Activated CD8-positive, alpha-beta T cell treated with anti-CD3 and anti-CD28 coated beads, Interleukin-2, amount 10 ng/mL, durations not matched to agents 7 days and 5 days (primary cell): Measurements from ENCODE around the gene SNX9. TPM values are rescaled to one million over a fixed set of nuclear protein-coding genes. Genes with fewer than 3 reads are reported as not detected.
A peak's percentile ranks its signal among the peaks of the same experiment; 100 is the strongest.
"Not testable (repeated sequence)": the region's sequence is repeated elsewhere in the genome, so short reads cannot be mapped to it uniquely, and the experiment has no call there.

Source experiments
- ATAC-seq: fragments of 150-1000 bp; cut with Tn5 transposase; one replicate; pipeline ENCODE4 v1.10.0; 2021; ENCODE audit warnings: moderate library complexity
- CTCF ChIA-PET: fragments of 350-600 bp; sonication (Branson Sonifier 250); formaldehyde crosslinking; loops from one replicate; lab custom pipeline; 2021; ENCODE audit warnings: antibody characterized with exemption; lab: Charles Lee
- POLR2A ChIA-PET: fragments of 350-600 bp; sonication (Branson Sonifier 250); formaldehyde crosslinking; loops from one replicate; lab custom pipeline; 2021; ENCODE audit warnings: antibody characterized with exemption; lab: Charles Lee
- DNase-seq: peaks from one replicate; pipeline ENCODE4 v3.0.0-alpha.2; 2020
- H3K27ac Mint-ChIP-seq: one replicate; pipeline ENCODE4 v1.8.0; 2021; ENCODE audit warnings: mild to moderate bottlenecking, mixed read lengths
- H3K27me3 Mint-ChIP-seq: one replicate; pipeline ENCODE4 v1.8.0; 2021; ENCODE audit warnings: low read depth, mixed read lengths
- H3K36me3 Mint-ChIP-seq: one replicate; pipeline ENCODE4 v1.8.0; 2021; ENCODE audit warnings: low read depth, mixed read lengths
- H3K4me1 Mint-ChIP-seq: one replicate; pipeline ENCODE4 v1.8.0; 2021; ENCODE audit warnings: low read depth, mixed read lengths
- H3K4me3 Mint-ChIP-seq: one replicate; pipeline ENCODE4 v1.8.0; 2021; ENCODE audit warnings: mild to moderate bottlenecking, mixed read lengths
- H3K9me3 Mint-ChIP-seq: one replicate; pipeline ENCODE4 v1.8.0; 2022; ENCODE audit warnings: mixed read lengths; ENCODE audit not compliant: insufficient read depth
- total RNA-seq, 2 experiments: library from RNA; stranded (reverse); gene quantifications; one replicate each; pipeline ENCODE4 v1.2.3, GENCODE V29; 2021

SNX9 gene
- total RNA-seq, 2 experiments from 2014 or later: 9.1 to 9.2 TPM

DNA sequence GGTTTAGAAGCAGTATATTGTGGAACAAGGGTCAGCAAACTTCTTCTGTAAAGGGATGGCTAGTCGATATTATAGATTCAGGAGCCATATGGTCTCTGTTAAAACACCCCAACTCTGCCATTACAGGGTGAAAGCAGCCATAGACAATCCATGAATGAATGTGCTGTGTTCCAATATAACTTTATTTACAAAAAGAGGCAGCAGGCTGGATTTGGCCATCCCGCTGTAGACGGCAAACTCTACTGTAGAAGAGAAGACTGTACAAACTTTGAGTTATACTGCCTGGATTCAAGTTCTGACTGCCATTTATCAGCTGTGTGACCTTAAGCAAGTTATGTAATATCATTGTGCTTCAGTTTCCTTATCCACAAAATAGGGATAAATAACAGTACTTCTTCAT, 33.7 kb upstream of the SNX9 start:
- CTCF ChIA-PET: no interaction called here
- Mint-ChIP-seq H3K4me3 (no peak overlapping the region), H3K9me3 (no peaks in the 10 kb centered on the region), H3K27me3 (peaks cover 16% of the 10 kb centered on the region), H3K27ac (no peak overlapping the region), H3K4me1 (no peaks in the 10 kb centered on the region), H3K36me3 (no peaks in the 10 kb centered on the region)
- no peak for DNase-seq
- no peak for ATAC-seq
- POLR2A ChIA-PET: no interaction called here

DNA sequence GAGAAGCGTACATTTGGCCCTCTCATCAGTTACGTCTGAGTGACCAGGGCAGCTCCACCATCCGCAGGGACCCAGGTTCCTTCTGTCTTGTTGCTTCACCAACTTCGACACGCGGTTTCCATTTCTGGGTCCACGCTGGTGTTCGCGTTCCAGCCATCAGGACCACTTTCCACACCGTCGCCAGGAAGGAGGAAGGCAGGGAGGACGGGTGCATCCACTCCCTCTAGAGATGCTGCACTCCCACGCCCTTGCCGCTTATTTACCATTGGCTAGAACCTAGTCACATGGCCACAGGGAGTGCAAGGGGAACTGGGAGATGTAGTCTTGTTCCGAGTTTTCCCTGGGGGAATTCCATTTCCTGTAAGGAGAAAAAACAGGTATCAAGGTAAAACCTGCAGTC, 33.2 kb upstream of the SNX9 start:
- Mint-ChIP-seq H3K4me1 (no peaks in the 10 kb centered on the region), H3K9me3 (no peaks in the 10 kb centered on the region), H3K27ac (no peak overlapping the region), H3K4me3 (no peak overlapping the region), H3K27me3 (peaks cover 16% of the 10 kb centered on the region), H3K36me3 (no peaks in the 10 kb centered on the region)
- ChIA-PET CTCF (interaction anchor here (1.0 kb wide), 1 partner anchor 28 kb away, joined by 3 read pairs; no protein-coding TSS in a partner anchor), POLR2A (no interaction called here)
- no peak for DNase-seq
- no peak for ATAC-seq

DNA sequence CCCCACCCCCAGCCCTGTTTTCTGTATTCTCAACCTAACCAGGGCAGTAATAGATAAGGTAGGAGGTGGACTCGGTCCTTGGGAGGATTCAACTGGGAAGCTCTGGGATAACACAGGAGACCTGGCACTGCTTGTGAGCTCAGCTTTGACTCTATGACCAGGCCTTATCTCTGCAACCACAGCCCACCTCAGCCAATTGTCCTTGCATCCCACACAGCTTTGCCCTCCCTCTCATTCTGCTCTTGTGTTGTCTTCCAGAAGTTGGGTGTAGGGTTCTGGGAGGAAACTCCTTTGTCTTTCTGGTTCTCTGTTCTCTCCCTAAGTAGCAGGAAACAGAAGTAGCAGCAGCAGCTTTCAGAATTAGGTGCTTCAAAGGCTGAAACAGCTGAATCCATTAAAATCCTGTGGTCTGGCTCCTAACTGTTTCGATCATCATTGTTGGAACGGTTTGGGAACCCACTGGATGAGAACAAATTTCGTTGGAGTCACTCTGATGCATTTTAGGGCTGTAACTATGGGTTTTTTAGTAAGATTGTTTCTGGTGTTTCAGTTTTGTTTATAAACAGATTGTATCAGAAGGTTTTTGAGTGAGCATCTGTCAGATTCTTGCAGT, 32.4 kb upstream of the SNX9 start:
- no peak for ATAC-seq
- Mint-ChIP-seq H3K27me3 (peaks cover 13% of the 10 kb centered on the region), H3K4me3 (no peak overlapping the region), H3K36me3 (no peaks in the 10 kb centered on the region), H3K9me3 (no peaks in the 10 kb centered on the region), H3K4me1 (no peaks in the 10 kb centered on the region), H3K27ac (no peak overlapping the region)
- ChIA-PET POLR2A (no interaction called here), CTCF (interaction anchor here (0.8 to 1.3 kb wide), 3 partner anchors 29 to 34 kb away, joined by 3 read pairs; no protein-coding TSS in a partner anchor)
- DNase-seq: no peak

DNA sequence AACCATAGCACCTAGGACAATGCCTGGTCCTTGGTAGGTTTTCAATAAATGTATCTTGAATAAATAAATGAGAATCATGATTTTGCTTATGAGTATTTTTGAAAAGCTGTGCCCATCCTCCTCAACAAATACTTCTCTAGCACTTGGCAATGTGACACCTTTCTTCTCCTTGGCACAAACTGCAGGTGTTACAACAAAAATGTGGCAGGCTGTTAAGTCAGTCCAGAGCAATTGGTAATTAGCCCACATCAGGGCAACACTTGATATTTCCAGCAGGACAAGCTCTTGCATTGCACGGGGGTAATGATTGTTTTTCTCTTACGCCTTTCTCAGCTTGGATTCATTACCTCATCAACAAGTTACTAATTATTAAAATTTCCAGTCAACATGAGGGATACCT, 31.6 kb upstream of the SNX9 start:
- Mint-ChIP-seq H3K4me3 (no peak overlapping the region), H3K4me1 (no peaks in the 10 kb centered on the region), H3K36me3 (no peaks in the 10 kb centered on the region), H3K9me3 (no peaks in the 10 kb centered on the region), H3K27me3 (peaks cover 11% of the 10 kb centered on the region), H3K27ac (no peak overlapping the region)
- ChIA-PET POLR2A (interaction anchor here (0.7 kb wide), 2 partner anchors 36 to 52 kb away, joined by 3 read pairs; no protein-coding TSS in a partner anchor), CTCF (interaction anchor here (0.8 to 1.3 kb wide), 3 partner anchors 29 to 34 kb away, joined by 3 read pairs; no protein-coding TSS in a partner anchor)
- DNase-seq: no peak
- ATAC-seq: no peak

DNA sequence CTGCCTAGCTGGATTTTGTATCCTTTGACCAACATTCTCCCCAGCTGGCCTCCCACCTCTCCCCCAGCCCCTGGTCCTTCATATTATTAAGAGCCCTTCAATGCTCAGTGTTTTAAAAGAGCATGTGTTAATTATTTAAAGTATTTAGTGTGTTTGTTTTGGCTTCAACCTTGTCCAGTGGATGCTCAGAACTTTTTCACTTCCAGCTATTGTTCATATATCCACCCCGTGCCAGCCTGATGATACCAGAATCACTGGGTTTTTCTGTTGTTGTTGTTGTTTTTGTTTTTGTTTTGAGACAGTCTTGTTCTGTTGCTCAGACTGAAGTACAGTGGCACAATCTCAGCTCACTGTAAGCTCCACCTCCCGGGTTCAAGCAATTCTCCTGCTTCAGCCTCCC, 30.4 kb upstream of the SNX9 start:
- ATAC-seq (no peak), DNase-seq (no peak)
- Mint-ChIP-seq H3K9me3 (no peaks in the 10 kb centered on the region), H3K27me3 (peaks cover 10% of the 10 kb centered on the region), H3K36me3 (no peaks in the 10 kb centered on the region), H3K27ac (no peak overlapping the region), H3K4me3 (no peak overlapping the region), H3K4me1 (no peaks in the 10 kb centered on the region)
- ChIA-PET CTCF (interaction anchor here (0.8 to 1.9 kb wide), 2 partner anchors 16 to 36 kb away, joined by 3 to 8 read pairs; no protein-coding TSS in a partner anchor), POLR2A (no interaction called here)

DNA sequence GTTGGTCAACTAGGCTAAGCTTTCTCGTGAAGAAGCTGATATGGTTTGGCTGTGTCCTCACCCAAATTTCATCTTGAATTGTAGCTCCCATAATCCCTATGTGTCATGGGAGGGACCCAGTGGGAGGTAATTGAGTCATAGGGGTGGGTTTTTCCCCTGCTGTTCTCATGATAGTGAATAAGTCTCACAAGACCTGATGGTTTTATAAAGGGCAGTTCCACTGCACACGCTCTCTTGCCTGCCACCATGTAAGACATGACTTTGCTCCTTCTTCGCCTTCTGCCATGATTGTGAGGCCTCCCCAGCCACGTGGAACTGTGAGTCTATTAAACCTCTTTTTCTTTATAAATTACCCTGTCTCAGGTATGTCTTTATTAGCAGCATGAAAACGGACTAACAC, 29.0 kb upstream of the SNX9 start:
- CTCF ChIA-PET: interaction anchor here (1.1 to 1.9 kb wide), 2 partner anchors 37 to 109 kb away, joined by 3 to 8 read pairs; no protein-coding TSS in a partner anchor
- peaks cover 17% of the 10 kb centered on the region for H3K27me3 Mint-ChIP-seq

DNA sequence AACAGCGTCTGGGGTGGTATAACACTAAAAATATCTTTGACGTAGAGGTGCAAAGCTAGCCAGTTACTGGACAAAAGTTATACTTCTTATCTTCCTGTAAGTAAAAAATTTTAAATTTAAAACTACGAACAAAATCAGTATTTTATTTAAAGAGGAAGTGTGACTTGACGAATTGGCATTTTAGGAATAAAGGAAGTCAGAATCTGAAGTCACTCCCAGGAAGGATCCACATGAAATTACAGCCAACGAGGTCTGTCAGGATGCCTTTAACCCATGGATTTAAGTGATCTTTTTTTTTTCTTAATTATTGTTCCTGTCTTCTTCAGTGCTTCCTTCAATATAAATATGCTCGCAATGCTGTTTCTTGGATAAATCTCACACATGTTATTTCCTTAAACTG, 27.2 kb upstream of the SNX9 start:
- Mint-ChIP-seq H3K9me3 (no peaks in the 10 kb centered on the region), H3K36me3 (peaks cover 5% of the 10 kb centered on the region), H3K4me1 (peaks cover 3% of the 10 kb centered on the region), H3K27ac (no peak overlapping the region), H3K4me3 (no peak overlapping the region), H3K27me3 (peaks cover 18% of the 10 kb centered on the region)
- ATAC-seq (no peak), DNase-seq (no peak)
- CTCF ChIA-PET: no interaction called here
- POLR2A ChIA-PET: no interaction called here

More for the DNA sequence above, 29.0 kb upstream of the SNX9 start:
- DNase-seq, POLR2A ChIA-PET, H3K27ac Mint-ChIP-seq, ATAC-seq, H3K9me3 Mint-ChIP-seq, H3K36me3 Mint-ChIP-seq, H3K4me3 Mint-ChIP-seq, H3K4me1 Mint-ChIP-seq: not testable (repeated sequence)

DNA sequence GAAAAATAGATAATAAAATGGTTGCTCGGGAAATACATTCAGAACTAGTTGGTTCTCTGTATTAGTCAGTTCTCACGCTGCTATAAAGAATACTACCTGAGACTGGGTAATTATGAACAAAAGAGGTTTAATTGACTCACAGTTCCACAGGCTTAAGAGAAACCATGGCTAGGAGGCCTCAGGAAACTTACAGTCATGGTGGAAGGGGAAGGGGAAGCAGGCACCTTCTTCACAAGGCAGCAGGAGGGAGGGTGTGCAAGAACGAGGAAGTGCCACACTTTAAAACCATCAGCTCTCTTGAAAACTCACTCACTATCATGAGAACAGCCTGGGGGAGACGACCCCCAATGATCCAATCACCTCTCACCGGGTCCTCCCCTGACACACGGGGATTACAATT, 24.2 kb upstream of the SNX9 start:
- ATAC-seq: no peak
- no peak overlapping the region for H3K4me3 Mint-ChIP-seq
- H3K36me3 Mint-ChIP-seq: peaks cover 5% of the 10 kb centered on the region
- no peak overlapping the region for H3K27ac Mint-ChIP-seq
- CTCF ChIA-PET: no interaction called here
- peaks cover 7% of the 10 kb centered on the region for H3K4me1 Mint-ChIP-seq
- H3K27me3 Mint-ChIP-seq: peaks cover 17% of the 10 kb centered on the region
- H3K9me3 Mint-ChIP-seq: no peaks in the 10 kb centered on the region
- DNase-seq: no peak
- POLR2A ChIA-PET: no interaction called here

DNA sequence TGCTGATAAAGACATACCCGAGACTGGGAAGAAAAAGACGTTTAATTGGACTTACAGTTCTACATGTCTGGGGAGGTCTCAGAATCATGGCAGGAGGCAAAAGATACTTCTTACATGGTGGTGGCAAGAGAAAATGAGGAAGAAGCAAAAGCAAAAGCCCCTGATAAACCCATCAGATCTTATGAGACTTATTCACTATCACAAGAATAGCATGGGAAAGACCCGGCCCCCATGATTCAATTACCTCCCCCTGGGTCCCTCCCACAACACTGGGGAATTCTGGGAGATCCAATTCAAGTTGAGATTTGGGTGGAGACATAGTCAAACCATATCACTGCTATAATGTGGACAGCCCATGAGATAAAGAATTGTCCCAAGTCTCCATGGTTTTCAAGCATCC, 23.5 kb upstream of the SNX9 start:
- CTCF ChIA-PET, H3K9me3 Mint-ChIP-seq, H3K4me3 Mint-ChIP-seq, H3K36me3 Mint-ChIP-seq, POLR2A ChIA-PET, DNase-seq, H3K4me1 Mint-ChIP-seq, ATAC-seq, H3K27ac Mint-ChIP-seq: not testable (repeated sequence)
- peaks cover 13% of the 10 kb centered on the region for H3K27me3 Mint-ChIP-seq

DNA sequence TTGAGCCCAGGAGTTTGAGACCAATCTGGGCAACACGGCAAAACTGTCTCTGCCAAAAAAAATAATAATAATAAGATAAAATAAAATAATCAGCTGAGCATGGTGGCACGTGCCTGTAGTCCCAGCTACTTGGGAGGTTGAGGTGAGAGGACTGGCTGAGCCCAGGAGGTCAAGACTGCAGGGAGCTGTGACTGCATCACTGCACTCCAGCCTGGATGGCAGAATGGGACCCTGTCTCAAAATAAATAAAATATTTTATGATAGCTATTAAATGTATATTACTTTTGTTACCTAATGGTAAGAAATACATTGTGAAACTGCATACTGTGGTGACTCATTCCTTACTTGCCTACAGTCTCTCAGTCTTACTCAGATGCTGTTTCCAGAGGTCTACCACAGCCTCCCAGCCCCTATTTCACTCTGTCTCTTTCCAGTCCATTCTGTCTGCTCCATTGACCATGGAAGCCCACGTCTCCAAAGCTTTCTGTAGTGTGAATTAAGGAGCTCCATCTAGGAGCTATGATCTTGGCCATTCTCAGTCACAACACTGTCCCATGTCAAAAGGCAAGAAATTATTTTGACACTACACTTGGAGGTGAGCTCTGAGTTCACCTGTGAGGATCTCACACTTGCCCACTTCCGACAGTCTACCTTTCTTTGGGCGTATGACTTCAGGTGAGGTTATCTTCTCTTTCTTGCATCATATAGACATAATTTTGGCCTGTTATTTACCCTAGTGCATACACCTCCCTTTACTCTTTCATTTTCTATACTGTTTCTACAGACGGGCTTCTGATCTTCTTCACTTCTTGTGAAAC, 22.4 kb upstream of the SNX9 start:
- no peak overlapping the region for H3K4me3 Mint-ChIP-seq
- POLR2A ChIA-PET: interaction anchor here (1.2 to 1.6 kb wide), 3 partner anchors 31 to 39 kb away, joined by 3 to 6 read pairs (median 4); no protein-coding TSS in a partner anchor

DNA sequence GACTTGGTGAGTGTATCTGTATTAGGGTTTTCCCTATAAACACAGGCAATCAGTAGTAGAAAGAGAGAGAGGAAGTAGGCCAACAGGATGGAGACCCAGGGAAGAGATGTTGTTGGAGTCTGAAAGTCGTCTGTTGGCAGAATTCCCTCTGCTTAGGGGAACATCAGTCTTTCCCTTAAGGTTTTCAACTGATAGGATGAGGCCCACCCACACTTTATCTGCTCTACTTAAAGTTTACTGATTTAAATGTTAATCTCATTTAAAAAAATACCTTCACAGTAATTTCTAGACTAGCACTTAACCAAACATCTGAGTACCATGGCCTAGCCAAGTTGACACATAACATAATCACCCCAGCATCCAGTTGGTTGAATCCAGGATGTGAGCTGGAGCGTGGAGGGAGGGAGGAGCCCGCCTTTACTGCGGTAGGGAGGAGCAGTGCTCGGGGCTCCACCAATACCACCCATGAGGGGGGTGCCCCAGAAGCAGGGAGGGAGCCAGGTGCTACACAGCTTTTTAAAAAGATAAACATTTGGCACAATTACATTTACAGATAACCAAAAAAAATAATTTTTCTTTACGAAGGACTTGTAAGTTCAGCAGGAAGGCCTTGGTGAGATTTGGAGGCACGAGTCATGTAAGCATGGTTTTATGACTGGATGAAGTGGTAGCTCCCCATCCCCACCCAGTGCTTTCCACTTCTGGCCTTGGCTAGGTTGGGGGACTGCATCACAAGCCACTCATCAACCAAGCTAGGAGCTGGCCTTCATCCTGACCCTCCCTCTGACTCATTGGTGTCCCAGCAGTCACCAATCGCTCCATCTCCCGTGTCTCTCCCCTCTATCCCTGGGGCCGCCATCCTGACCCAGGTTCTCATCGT, 18.4 kb upstream of the SNX9 start:
- ATAC-seq (no peak), DNase-seq (no peak)
- Mint-ChIP-seq H3K36me3 (peaks cover 3% of the 10 kb centered on the region), H3K4me1 (peaks cover 9% of the 10 kb centered on the region), H3K4me3 (no peak overlapping the region), H3K27me3 (peaks cover 7% of the 10 kb centered on the region), H3K27ac (no peak overlapping the region), H3K9me3 (peaks cover 4% of the 10 kb centered on the region)
- CTCF ChIA-PET: interaction anchor here (1.0 to 1.9 kb wide), 3 partner anchors 43 to 69 kb away, joined by 3 to 6 read pairs (median 3); no protein-coding TSS in a partner anchor
- POLR2A ChIA-PET: no interaction called here

More for the DNA sequence above, 22.4 kb upstream of the SNX9 start:
- peaks cover 13% of the 10 kb centered on the region for H3K27me3 Mint-ChIP-seq
- peaks cover 9% of the 10 kb centered on the region for H3K4me1 Mint-ChIP-seq
- peaks cover 5% of the 10 kb centered on the region for H3K36me3 Mint-ChIP-seq
- H3K27ac Mint-ChIP-seq: no peak overlapping the region
- DNase-seq: peak; percentile 46
- H3K9me3 Mint-ChIP-seq: no peaks in the 10 kb centered on the region
- CTCF ChIA-PET: interaction anchor here (0.6 to 2.1 kb wide), 10 partner anchors 10 to 272 kb away, joined by 3 to 10 read pairs (median 4); no protein-coding TSS in a partner anchor
- ATAC-seq: peak; percentile 92
